Measurements from ENCODE around the gene CPSF7. TPM values are rescaled to one million over a fixed set of nuclear protein-coding genes. Genes with fewer than 3 reads are reported as not detected.

CPSF7 gene
- total and polyA plus RNA-seq, 4 donors = 12.5 to 23.7 (median 22.2) TPM

- peaks cover 8 to 31% (median 22%) of the 10 kb centered on the region in 4 donors for H3K4me1 ChIP-seq (ENCODE audit: control insufficient read depth in 4 of 4, insufficient read depth in 4 of 4, low read length in 3 of 4)
- TF ChIP-seq RAD21 (IDR thresholded peaks at IDR 0.05) (no peak), GABPA (IDR thresholded peaks at IDR 0.05 in 1 of 2, conservative IDR thresholded peaks at IDR 0.05 in 1 of 2) (no peak), TAF1 (conservative IDR thresholded peaks at IDR 0.05) (no peak), JUND (IDR thresholded peaks at IDR 0.05) (no peak), EGR1 (IDR thresholded peaks at IDR 0.05; ENCODE audit: low read depth in 2 of 2) (no peak), FOXA1 (IDR thresholded peaks at IDR 0.05) (no peak), CTCF (IDR thresholded peaks at IDR 0.05; ENCODE audit: low read depth, low read length, missing input control) (no peak), FOXA2 (IDR thresholded peaks at IDR 0.05) (no peak), HNF4G (IDR thresholded peaks at IDR 0.05) (no peak), RXRA (IDR thresholded peaks at IDR 0.05) (no peak), ZBTB33 (IDR thresholded peaks at IDR 0.05) (no peak), NR2F2 (IDR thresholded peaks at IDR 0.05) (no peak), ATF3 (IDR thresholded peaks at IDR 0.05) (no peak), SP1 (IDR thresholded peaks at IDR 0.05) (no peak), YY1 (IDR thresholded peaks at IDR 0.05) (no peak), HNF4A (conservative IDR thresholded peaks at IDR 0.05) (no peak)
- TF ChIP-seq, protein P1, sequence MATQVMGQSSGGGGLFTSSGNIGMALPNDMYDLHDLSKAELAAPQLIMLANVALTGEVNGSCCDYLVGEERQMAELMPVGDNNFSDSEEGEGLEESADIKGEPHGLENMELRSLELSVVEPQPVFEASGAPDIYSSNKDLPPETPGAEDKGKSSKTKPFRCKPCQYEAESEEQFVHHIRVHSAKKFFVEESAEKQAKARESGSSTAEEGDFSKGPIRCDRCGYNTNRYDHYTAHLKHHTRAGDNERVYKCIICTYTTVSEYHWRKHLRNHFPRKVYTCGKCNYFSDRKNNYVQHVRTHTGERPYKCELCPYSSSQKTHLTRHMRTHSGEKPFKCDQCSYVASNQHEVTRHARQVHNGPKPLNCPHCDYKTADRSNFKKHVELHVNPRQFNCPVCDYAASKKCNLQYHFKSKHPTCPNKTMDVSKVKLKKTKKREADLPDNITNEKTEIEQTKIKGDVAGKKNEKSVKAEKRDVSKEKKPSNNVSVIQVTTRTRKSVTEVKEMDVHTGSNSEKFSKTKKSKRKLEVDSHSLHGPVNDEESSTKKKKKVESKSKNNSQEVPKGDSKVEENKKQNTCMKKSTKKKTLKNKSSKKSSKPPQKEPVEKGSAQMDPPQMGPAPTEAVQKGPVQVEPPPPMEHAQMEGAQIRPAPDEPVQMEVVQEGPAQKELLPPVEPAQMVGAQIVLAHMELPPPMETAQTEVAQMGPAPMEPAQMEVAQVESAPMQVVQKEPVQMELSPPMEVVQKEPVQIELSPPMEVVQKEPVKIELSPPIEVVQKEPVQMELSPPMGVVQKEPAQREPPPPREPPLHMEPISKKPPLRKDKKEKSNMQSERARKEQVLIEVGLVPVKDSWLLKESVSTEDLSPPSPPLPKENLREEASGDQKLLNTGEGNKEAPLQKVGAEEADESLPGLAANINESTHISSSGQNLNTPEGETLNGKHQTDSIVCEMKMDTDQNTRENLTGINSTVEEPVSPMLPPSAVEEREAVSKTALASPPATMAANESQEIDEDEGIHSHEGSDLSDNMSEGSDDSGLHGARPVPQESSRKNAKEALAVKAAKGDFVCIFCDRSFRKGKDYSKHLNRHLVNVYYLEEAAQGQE (IDR thresholded peaks at IDR 0.05) = no peak
- TF ChIP-seq, protein P2, sequence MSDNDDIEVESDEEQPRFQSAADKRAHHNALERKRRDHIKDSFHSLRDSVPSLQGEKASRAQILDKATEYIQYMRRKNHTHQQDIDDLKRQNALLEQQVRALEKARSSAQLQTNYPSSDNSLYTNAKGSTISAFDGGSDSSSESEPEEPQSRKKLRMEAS (IDR thresholded peaks at IDR 0.05) = no peak
- WGBS = 91% methylated on average over 5 of the region's 5 CpGs
Measured at GRCh38 chr11:61364012-61364675, 65.6 kb downstream of the CPSF7 start.

More at GRCh38 chr11:61364012-61364675, 65.6 kb downstream of the CPSF7 start:
- Histone ChIP-seq H3K36me3 (ENCODE audit: control insufficient read depth in 4 of 4, insufficient read depth in 3 of 4, low read depth in 1 of 4, low read length in 3 of 4) (peaks cover 8 to 34% (median 23%) of the 10 kb centered on the region in 4 donors), H3K9me3 (ENCODE audit: control insufficient read depth in 4 of 4, low read length in 3 of 4) (no peaks in the 10 kb centered on the region), H3K9ac (ENCODE audit: low read depth in 1 of 2, low read length in 2 of 2) (no peak overlapping the region), H3K27ac (ENCODE audit: low read depth in 1 of 2, low read length in 2 of 2) (no peak overlapping the region), H3K27me3 (ENCODE audit: control insufficient read depth in 4 of 4, insufficient read depth in 4 of 4, low read length in 3 of 4) (no peaks in the 10 kb centered on the region), H3K4me3 (ENCODE audit: low read depth in 1 of 3, low read length in 3 of 3) (no peak overlapping the region)
- no peak for DNase-seq (ENCODE audit: low spot score)

Data from liver (tissue), 9 donors.